Body of pancreas (tissue), 4 donors: ENCODE measurements around the gene C11orf52.

Experiments used
- CTCF ChIP-seq, 7 experiments: fragments of 450-650 bp in 4 of 7; fragments of 200-600 bp in 3 of 7; sonication (generic) in 3 of 7; IDR thresholded peaks; one replicate each; pipeline ENCODE4 v1.5.1; 2016 to 2019; ENCODE audit warnings: antibody characterized with exemption in 7 of 7
- POLR2A ChIP-seq, 3 donors: fragments of 450-650 bp; IDR thresholded peaks; one replicate each; pipeline ENCODE4 v1.6.1; 2016; ENCODE audit warnings: antibody characterized with exemption in 3 of 3, mild to moderate bottlenecking in 2 of 3

- TF ChIP-seq CTCF (IDR thresholded peaks at IDR 0.05) (no peak), POLR2A (IDR thresholded peaks at IDR 0.05) (no peak)
Observed at GRCh38 chr11:111933872-111934271, 15.2 kb downstream of the C11orf52 start.
